Heart left ventricle (tissue), 13 donors: Measurements from ENCODE around the gene CWC27.

Experiments
- POLR2A ChIP-seq, 2 donors: fragments of 450-650 bp; IDR thresholded peaks; one replicate each; pipeline ENCODE4 v1.6.1; 2017; ENCODE audit warnings: antibody characterized with exemption in 2 of 2, mild to moderate bottlenecking in 2 of 2, moderate library complexity in 2 of 2
- TF ChIP-seq, protein P1 (sequence below), 12 donors: fragments of 200-600 bp; sonication (generic) in 4 of 12; IDR thresholded peaks; one replicate each; pipeline versions ENCODE4 v1.5.0 to v1.8.0; 2018 to 2022; ENCODE audit warnings: antibody characterized with exemption in 12 of 12, mild to moderate bottlenecking in 5 of 12
- donor health status: ischemic (EF 13 %, LVEDD 7.1; RV severe dilation, severe dysfunction).
- donor health status: DM: no; HTN: yes; CAD: no.
- donor health status: DM: no; HTN: no; CAD: no.
- donor health status: ischemic (EF 25% LVEDD 6.9; RV normal size, moderate dysfunction).
- donor health status: ischemic (EF 25% LVEDD 5.7; RV mildly dilated, moderate dysfunction).
- donor health status: ischemic (EF 35%, LVEDD 5.7; RV mildly dilated, moderate dysfunction).
- donor health status: nonischemic (EF 11% LVEDD 7.7; RV severe dilation, severe dysfunction).
- donor health status: DM: yes; HTN: yes; CAD: no.
- donor health status: PGD.
- donor health status: ischemic (EF 29% LVEDD 5.4; RV normal size, mild dysfunction).
- donor health status: nonischemic (EF 23%, LVEDD 6.1; RV moderate dilation, normal function).

- TF ChIP-seq, protein P1, sequence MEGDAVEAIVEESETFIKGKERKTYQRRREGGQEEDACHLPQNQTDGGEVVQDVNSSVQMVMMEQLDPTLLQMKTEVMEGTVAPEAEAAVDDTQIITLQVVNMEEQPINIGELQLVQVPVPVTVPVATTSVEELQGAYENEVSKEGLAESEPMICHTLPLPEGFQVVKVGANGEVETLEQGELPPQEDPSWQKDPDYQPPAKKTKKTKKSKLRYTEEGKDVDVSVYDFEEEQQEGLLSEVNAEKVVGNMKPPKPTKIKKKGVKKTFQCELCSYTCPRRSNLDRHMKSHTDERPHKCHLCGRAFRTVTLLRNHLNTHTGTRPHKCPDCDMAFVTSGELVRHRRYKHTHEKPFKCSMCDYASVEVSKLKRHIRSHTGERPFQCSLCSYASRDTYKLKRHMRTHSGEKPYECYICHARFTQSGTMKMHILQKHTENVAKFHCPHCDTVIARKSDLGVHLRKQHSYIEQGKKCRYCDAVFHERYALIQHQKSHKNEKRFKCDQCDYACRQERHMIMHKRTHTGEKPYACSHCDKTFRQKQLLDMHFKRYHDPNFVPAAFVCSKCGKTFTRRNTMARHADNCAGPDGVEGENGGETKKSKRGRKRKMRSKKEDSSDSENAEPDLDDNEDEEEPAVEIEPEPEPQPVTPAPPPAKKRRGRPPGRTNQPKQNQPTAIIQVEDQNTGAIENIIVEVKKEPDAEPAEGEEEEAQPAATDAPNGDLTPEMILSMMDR (IDR thresholded peaks at IDR 0.05) = no peak
- no peak for TF ChIP-seq POLR2A (IDR thresholded peaks at IDR 0.05)
These were observed 45.3 kb downstream of the CWC27 start for GRCh38 chr5:64814073-64814472.
